ENCODE measurements around the gene TMEM121B.

DNA sequence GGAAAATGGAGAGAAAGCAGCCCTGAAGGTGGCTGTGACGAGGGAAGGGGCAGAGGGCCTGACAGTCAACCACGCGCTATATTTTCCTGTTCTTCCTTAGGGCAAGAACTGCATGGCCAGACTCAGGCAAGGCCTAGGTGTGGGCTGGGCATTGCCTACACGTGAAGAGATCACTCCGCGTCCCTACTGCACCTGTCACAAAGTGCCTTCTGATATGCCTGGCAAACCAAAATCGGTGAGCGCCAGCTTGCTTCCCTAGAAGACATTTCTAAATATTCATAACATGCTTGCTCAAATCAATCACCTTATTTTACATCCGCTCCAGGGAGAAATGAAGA, 6.3 kb downstream of the TMEM121B start:
- TF ChIP-seq, protein P1, sequence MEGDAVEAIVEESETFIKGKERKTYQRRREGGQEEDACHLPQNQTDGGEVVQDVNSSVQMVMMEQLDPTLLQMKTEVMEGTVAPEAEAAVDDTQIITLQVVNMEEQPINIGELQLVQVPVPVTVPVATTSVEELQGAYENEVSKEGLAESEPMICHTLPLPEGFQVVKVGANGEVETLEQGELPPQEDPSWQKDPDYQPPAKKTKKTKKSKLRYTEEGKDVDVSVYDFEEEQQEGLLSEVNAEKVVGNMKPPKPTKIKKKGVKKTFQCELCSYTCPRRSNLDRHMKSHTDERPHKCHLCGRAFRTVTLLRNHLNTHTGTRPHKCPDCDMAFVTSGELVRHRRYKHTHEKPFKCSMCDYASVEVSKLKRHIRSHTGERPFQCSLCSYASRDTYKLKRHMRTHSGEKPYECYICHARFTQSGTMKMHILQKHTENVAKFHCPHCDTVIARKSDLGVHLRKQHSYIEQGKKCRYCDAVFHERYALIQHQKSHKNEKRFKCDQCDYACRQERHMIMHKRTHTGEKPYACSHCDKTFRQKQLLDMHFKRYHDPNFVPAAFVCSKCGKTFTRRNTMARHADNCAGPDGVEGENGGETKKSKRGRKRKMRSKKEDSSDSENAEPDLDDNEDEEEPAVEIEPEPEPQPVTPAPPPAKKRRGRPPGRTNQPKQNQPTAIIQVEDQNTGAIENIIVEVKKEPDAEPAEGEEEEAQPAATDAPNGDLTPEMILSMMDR (IDR thresholded peaks at IDR 0.05), result no peak
- no peak for TF ChIP-seq POLR2A (IDR thresholded peaks at IDR 0.05)
